Common myeloid progenitor, CD34-positive (primary cell): ENCODE measurements around the gene DAAM2.
A peak's percentile ranks its signal among the peaks of the same experiment; 100 is the strongest.

Experiments
- CTCF ChIA-PET: fragments of 350-600 bp; sonication (Branson Sonifier 250); formaldehyde crosslinking; loops from one replicate; lab custom pipeline; 2021; ENCODE audit warnings: antibody characterized with exemption; lab: Charles Lee
- POLR2A ChIA-PET: fragments of 350-600 bp; sonication (Branson Sonifier 250); formaldehyde crosslinking; loops from one replicate; lab custom pipeline; 2021; ENCODE audit warnings: antibody characterized with exemption; lab: Charles Lee
- DNase-seq, 3 donors: peaks; one replicate each; pipeline versions ENCODE4 v3.0.0 to v3.0.0-alpha.2; 2013
- H3K27ac ChIP-seq, 2 experiments: 1 replicate in 1 of 2; 2 replicates in 1 of 2; pipeline ENCODE4 v1.7.0; 2013; ENCODE audit warnings: inconsistent platforms in 2 of 2, low read length in 2 of 2, mild to moderate bottlenecking in 2 of 2, low read depth in 1 of 2, moderate library complexity in 1 of 2; ENCODE audit not compliant: severe bottlenecking in 2 of 2, insufficient read depth in 1 of 2, poor library complexity in 1 of 2
- H3K27me3 ChIP-seq, 5 experiments: replicated peaks in 2 of 5; 1 replicate in 3 of 5; 2 replicates in 2 of 5; pipeline versions ENCODE4 v1.6.1 to v1.7.0; 2013; ENCODE audit warnings: low read length in 4 of 5, mild to moderate bottlenecking in 2 of 5, moderate library complexity in 2 of 5, inconsistent platforms in 1 of 5; ENCODE audit not compliant: insufficient read depth in 5 of 5, control insufficient read depth in 4 of 5
- H3K36me3 ChIP-seq, 4 experiments: 1 replicate in 2 of 4; 2 replicates in 2 of 4; pipeline versions ENCODE4 v1.6.1 to v1.7.0; 2013; ENCODE audit warnings: low read length in 3 of 4, control low read depth in 1 of 4, mild to moderate bottlenecking in 1 of 4; ENCODE audit not compliant: control insufficient read depth in 4 of 4, insufficient read depth in 4 of 4
- H3K4me1 ChIP-seq, 4 experiments: 1 replicate in 3 of 4; 2 replicates in 1 of 4; pipeline versions ENCODE4 v1.6.1 to v1.7.1; 2013; ENCODE audit warnings: low read length in 3 of 4, mild to moderate bottlenecking in 3 of 4, control low read depth in 1 of 4, inconsistent platforms in 1 of 4, moderate library complexity in 1 of 4; ENCODE audit not compliant: control insufficient read depth in 4 of 4, insufficient read depth in 4 of 4; ENCODE audit errors: control extremely low read depth in 1 of 4
- H3K4me3 ChIP-seq, 7 experiments: 1 replicate in 4 of 7; 2 replicates in 3 of 7; pipeline versions ENCODE4 v1.5.1 to v1.7.0; 2013; ENCODE audit warnings: mild to moderate bottlenecking in 7 of 7, low read length in 6 of 7, moderate library complexity in 6 of 7, inconsistent platforms in 2 of 7, low read depth in 2 of 7, control low read depth in 1 of 7; ENCODE audit not compliant: insufficient read depth in 4 of 7, control insufficient read depth in 1 of 7; ENCODE audit errors: extremely low read depth in 1 of 7
- H3K9me3 ChIP-seq, 5 experiments: 1 replicate in 4 of 5; 2 replicates in 1 of 5; pipeline versions ENCODE4 v1.6.1 to v1.7.1; 2013; ENCODE audit warnings: low read length in 4 of 5, mild to moderate bottlenecking in 2 of 5, inconsistent platforms in 1 of 5, low read depth in 1 of 5, moderate library complexity in 1 of 5; ENCODE audit not compliant: control insufficient read depth in 4 of 5, insufficient read depth in 2 of 5; ENCODE audit errors: control extremely low read depth in 1 of 5
- WGBS: methylation state at CpG from one replicate; pipeline ENCODE4 v1.1.5; 2013; ENCODE audit not compliant: insufficient coverage; 5-methylcytosine and 5-hydroxymethylcytosine counted together

The DAAM2 gene

GRCh38 chr6:39891353-39891752, 99.2 kb downstream of the DAAM2 start:
- H3K9me3 ChIP-seq: no peaks in the 10 kb centered on the region
- POLR2A ChIA-PET: no interaction called here

GRCh38 chr6:39891976-39892375, 99.8 kb downstream of the DAAM2 start:
- Histone ChIP-seq H3K27me3 (peaks cover 0 to 35% (median 20%) of the 10 kb centered on the region in 5 experiments), H3K4me1 (no peaks in the 10 kb centered on the region), H3K4me3 (no peak overlapping the region), H3K9me3 (no peaks in the 10 kb centered on the region), H3K36me3 (no peaks in the 10 kb centered on the region), H3K27ac (no peak overlapping the region)
- WGBS: 86% methylated on average over 4 of the region's 4 CpGs
- DNase-seq: no peak
- ChIA-PET CTCF (interaction anchor here (0.8 to 2.1 kb wide), 2 partner anchors 521 to 530 kb away, joined by 4 to 10 read pairs; no protein-coding TSS in a partner anchor), POLR2A (no interaction called here)

More at GRCh38 chr6:39891353-39891752, 99.2 kb downstream of the DAAM2 start:
- Histone ChIP-seq H3K36me3 (no peaks in the 10 kb centered on the region), H3K27ac (no peak overlapping the region), H3K4me1 (no peaks in the 10 kb centered on the region), H3K4me3 (no peak overlapping the region), H3K27me3 (peaks cover 0 to 38% (median 20%) of the 10 kb centered on the region in 5 experiments)
- no peak for DNase-seq
- CTCF ChIA-PET: interaction anchor here (0.8 kb wide), 1 partner anchor 520 kb away, joined by 4 read pairs; no protein-coding TSS in a partner anchor
- WGBS: 100% methylated on average over 5 of the region's 6 CpGs

GRCh38 chr6:39892490-39893129, 100.4 kb downstream of the DAAM2 start:
- Histone ChIP-seq H3K27me3 (peaks cover 0 to 30% (median 18%) of the 10 kb centered on the region in 5 experiments), H3K27ac (no peak overlapping the region), H3K4me1 (no peaks in the 10 kb centered on the region), H3K9me3 (no peaks in the 10 kb centered on the region), H3K36me3 (no peaks in the 10 kb centered on the region), H3K4me3 (no peak overlapping the region)
- WGBS: no CpG with 5 or more reads among the region's 2 CpGs
- ChIA-PET POLR2A (no interaction called here), CTCF (interaction anchor here (0.9 to 2.1 kb wide), 10 partner anchors 14 to 789 kb away, joined by 3 to 10 read pairs (median 4); no protein-coding TSS in a partner anchor)
- DNase-seq: peak; percentile 18 to 49 (median 37)

GRCh38 chr6:39893286-39893685, 101.1 kb downstream of the DAAM2 start:
- Histone ChIP-seq H3K9me3 (no peaks in the 10 kb centered on the region), H3K4me3 (no peak overlapping the region), H3K36me3 (no peaks in the 10 kb centered on the region), H3K27ac (no peak overlapping the region), H3K4me1 (no peaks in the 10 kb centered on the region), H3K27me3 (peaks cover 0 to 26% (median 12%) of the 10 kb centered on the region in 5 experiments)
- POLR2A ChIA-PET: no interaction called here
- WGBS: 97% methylated on average over 8 of the region's 8 CpGs
- CTCF ChIA-PET: interaction anchor here (0.5 to 2.1 kb wide), 15 partner anchors 11 to 788 kb away, joined by 3 to 10 read pairs (median 3); no protein-coding TSS in a partner anchor
- DNase-seq: no peak

GRCh38 chr6:39896701-39897100, 104.5 kb downstream of the DAAM2 start:
- no peaks in the 10 kb centered on the region for H3K36me3 ChIP-seq
- no peak for DNase-seq
- POLR2A ChIA-PET: no interaction called here
- no peak overlapping the region for H3K27ac ChIP-seq
- CTCF ChIA-PET: no interaction called here
- peaks cover 0 to 5% (median 2%) of the 10 kb centered on the region in 5 experiments for H3K27me3 ChIP-seq
- H3K9me3 ChIP-seq: no peaks in the 10 kb centered on the region
- 97% methylated on average over 12 of the region's 12 CpGs for WGBS
- H3K4me1 ChIP-seq: no peaks in the 10 kb centered on the region
- no peak overlapping the region for H3K4me3 ChIP-seq

- ChIA-PET POLR2A (no interaction called here), CTCF (no interaction called here)
- Histone ChIP-seq H3K36me3 (no peaks in the 10 kb centered on the region), H3K27me3 (peaks cover 0 to 5% (median 2%) of the 10 kb centered on the region in 5 experiments), H3K4me1 (no peaks in the 10 kb centered on the region), H3K27ac (no peak overlapping the region), H3K4me3 (no peak overlapping the region), H3K9me3 (no peaks in the 10 kb centered on the region)
- DNase-seq: no peak
- WGBS: 100% methylated on average over 2 of the region's 3 CpGs
Observed at GRCh38 chr6:39897698-39898097, 105.5 kb downstream of the DAAM2 start.

GRCh38 chr6:39898625-39899024, 106.4 kb downstream of the DAAM2 start:
- no peaks in the 10 kb centered on the region for H3K36me3 ChIP-seq

More at GRCh38 chr6:39898625-39899024, 106.4 kb downstream of the DAAM2 start:
- DNase-seq: no peak
- CTCF ChIA-PET: interaction anchor here (0.6 kb wide), 1 partner anchor 732 kb away, joined by 3 read pairs; no protein-coding TSS in a partner anchor
- Histone ChIP-seq H3K27ac (no peak overlapping the region), H3K4me3 (no peak overlapping the region), H3K4me1 (no peaks in the 10 kb centered on the region), H3K9me3 (no peaks in the 10 kb centered on the region), H3K27me3 (peaks cover 0 to 5% (median 2%) of the 10 kb centered on the region in 5 experiments)
- 100% methylated on average over 2 of the region's 4 CpGs for WGBS
- POLR2A ChIA-PET: no interaction called here
